IMR-90 (cell line): ENCODE measurements around the gene CD79A.

Experiments used
- CHD1 ChIP-seq: IDR thresholded peaks from 2 replicates; pipeline ENCODE4 v1.6.1; 2012; ENCODE audit warnings: low read depth, low read length, improper control_type of control experiment
- MAFK ChIP-seq: IDR thresholded peaks from 2 replicates; pipeline ENCODE4 v1.6.1; 2012; ENCODE audit warnings: low read depth, low read length, improper control_type of control experiment
- MXI1 ChIP-seq: IDR thresholded peaks from 2 replicates; pipeline ENCODE4 v1.6.1; 2012; ENCODE audit warnings: low read depth, mild to moderate bottlenecking, low read length, moderate library complexity, borderline replicate concordance
- POLR2A ChIP-seq: IDR thresholded peaks from 2 replicates; pipeline ENCODE4 v1.6.1; 2012; ENCODE audit warnings: mild to moderate bottlenecking, low read depth, low read length
- RAD21 ChIP-seq: IDR thresholded peaks from 2 replicates; pipeline ENCODE4 v1.6.1; 2012; ENCODE audit warnings: low read length, improper control_type of control experiment
- RCOR1 ChIP-seq: IDR thresholded peaks from 2 replicates; pipeline ENCODE4 v1.6.1; 2012; ENCODE audit warnings: mild to moderate bottlenecking, low read length, improper control_type of control experiment; ENCODE audit not compliant: insufficient replicate concordance
- RFX5 ChIP-seq: IDR thresholded peaks from 2 replicates; pipeline ENCODE4 v1.8.0; 2012; ENCODE audit warnings: low read depth, mild to moderate bottlenecking, low read length, moderate library complexity
- SMC3 ChIP-seq: fragments of 150-350 bp; IDR thresholded peaks from 2 replicates; pipeline ENCODE4 v1.6.1; 2016; ENCODE audit warnings: low read depth, mild to moderate bottlenecking, antibody characterized with exemption, low read length, moderate library complexity
- TF ChIP-seq, protein P1 (sequence below): conservative IDR thresholded peaks from 2 replicates; pipeline ENCODE4 v1.5.1; 2012; ENCODE audit warnings: mild to moderate bottlenecking, low read depth, low read length, improper control_type of control experiment
- TF ChIP-seq, protein P2 (sequence below): fragments of 150-350 bp; IDR thresholded peaks from 2 replicates; pipeline ENCODE4 v1.6.1; 2017; ENCODE audit warnings: mild to moderate bottlenecking, antibody characterized with exemption, low read length, low read depth
- TF ChIP-seq, protein P3 (sequence below): fragments of 150-350 bp; IDR thresholded peaks from 2 replicates; pipeline ENCODE4 v1.6.1; 2016; ENCODE audit warnings: low read depth, mild to moderate bottlenecking, low read length, moderate library complexity, borderline replicate concordance

DNA sequence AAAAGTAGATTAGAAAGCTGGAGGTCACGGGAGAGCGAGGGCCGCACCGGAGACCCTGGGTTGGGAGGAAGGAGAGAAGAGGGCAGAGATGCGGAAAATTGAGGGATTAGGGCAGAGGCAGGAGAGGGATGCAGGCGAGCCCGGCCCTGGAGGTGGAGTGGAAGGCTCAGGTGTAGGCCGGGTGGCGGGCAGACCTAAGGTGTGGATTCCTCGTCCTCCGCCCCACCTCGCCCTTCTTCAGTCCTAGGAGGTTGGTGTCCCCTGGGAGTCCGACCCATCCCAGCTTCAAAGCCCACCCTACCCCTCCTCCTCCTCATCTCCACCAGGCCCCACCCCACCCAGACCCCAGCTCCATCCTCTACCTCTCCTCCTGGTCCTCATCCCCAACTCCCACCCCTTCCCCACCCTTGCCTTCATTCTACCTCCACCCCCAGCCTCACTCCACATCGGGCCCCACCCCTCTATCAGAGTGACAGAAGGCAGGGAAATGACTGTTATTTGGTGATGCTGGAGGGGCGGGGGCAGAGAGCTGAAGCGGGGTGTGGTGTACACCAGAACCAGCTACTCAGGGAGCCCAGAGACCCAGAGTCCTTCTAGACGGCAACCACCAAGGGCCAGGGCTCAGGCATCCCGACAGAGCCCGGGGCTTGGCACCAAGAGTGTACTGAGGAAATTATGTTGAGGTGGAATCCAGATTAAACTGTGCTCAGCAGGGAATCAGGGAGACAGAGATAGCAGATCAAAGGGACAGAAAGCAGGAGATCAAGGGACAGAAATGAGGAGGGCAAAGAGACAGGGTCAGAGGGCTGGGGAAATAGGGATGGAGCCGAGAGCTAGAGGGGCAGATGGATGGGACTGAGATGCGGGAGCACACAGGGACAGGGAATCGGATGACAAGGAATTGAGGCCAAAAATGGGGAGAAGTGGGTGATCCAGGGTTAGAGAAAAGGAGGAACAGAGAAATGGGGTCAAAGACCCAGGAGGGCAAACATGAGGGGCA lies 44.8 kb downstream of the CD79A start:
- TF ChIP-seq, protein P1, sequence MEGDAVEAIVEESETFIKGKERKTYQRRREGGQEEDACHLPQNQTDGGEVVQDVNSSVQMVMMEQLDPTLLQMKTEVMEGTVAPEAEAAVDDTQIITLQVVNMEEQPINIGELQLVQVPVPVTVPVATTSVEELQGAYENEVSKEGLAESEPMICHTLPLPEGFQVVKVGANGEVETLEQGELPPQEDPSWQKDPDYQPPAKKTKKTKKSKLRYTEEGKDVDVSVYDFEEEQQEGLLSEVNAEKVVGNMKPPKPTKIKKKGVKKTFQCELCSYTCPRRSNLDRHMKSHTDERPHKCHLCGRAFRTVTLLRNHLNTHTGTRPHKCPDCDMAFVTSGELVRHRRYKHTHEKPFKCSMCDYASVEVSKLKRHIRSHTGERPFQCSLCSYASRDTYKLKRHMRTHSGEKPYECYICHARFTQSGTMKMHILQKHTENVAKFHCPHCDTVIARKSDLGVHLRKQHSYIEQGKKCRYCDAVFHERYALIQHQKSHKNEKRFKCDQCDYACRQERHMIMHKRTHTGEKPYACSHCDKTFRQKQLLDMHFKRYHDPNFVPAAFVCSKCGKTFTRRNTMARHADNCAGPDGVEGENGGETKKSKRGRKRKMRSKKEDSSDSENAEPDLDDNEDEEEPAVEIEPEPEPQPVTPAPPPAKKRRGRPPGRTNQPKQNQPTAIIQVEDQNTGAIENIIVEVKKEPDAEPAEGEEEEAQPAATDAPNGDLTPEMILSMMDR = no peak
- no peak for TF ChIP-seq POLR2A
- TF ChIP-seq MXI1 = no peak
- no peak for TF ChIP-seq MAFK
- TF ChIP-seq SMC3 = no peak
- no peak for TF ChIP-seq RAD21
- no peak for TF ChIP-seq RFX5
- TF ChIP-seq, protein P2, sequence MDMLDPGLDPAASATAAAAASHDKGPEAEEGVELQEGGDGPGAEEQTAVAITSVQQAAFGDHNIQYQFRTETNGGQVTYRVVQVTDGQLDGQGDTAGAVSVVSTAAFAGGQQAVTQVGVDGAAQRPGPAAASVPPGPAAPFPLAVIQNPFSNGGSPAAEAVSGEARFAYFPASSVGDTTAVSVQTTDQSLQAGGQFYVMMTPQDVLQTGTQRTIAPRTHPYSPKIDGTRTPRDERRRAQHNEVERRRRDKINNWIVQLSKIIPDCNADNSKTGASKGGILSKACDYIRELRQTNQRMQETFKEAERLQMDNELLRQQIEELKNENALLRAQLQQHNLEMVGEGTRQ = no peak
- TF ChIP-seq, protein P3, sequence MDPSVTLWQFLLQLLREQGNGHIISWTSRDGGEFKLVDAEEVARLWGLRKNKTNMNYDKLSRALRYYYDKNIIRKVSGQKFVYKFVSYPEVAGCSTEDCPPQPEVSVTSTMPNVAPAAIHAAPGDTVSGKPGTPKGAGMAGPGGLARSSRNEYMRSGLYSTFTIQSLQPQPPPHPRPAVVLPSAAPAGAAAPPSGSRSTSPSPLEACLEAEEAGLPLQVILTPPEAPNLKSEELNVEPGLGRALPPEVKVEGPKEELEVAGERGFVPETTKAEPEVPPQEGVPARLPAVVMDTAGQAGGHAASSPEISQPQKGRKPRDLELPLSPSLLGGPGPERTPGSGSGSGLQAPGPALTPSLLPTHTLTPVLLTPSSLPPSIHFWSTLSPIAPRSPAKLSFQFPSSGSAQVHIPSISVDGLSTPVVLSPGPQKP = no peak
- TF ChIP-seq RCOR1 = no peak
- no peak for TF ChIP-seq CHD1
